NOMO-1 treated with dmso at 0.1 percent for 144 hours (cell line): ENCODE measurements around the gene SRI.
"Not testable (repeated sequence)": the region's sequence is repeated elsewhere in the genome, so short reads cannot be mapped to it uniquely, and the experiment has no call there.

Experiments used
- DNase-seq: peaks from one replicate; lab custom pipeline; 2025; ENCODE audit not compliant: unreplicated experiment; lab: John Stamatoyannopoulos, UW

SRI gene

GRCh38 chr7:88219781-88220747, at the start of gene SRI:
SRI (minus strand) TSS chr7:88220038; CDS start chr7:88220026, 12 bp downstream.
- peak; percentile 92 for DNase-seq

GRCh38 chr7:88269586-88269985, 49.7 kb upstream of the SRI start:
- no peak for DNase-seq

- DNase-seq, result peak; percentile 83
These were observed 49.0 kb upstream of the SRI start for GRCh38 chr7:88268858-88269257.

- no peak for DNase-seq
These were observed 48.2 kb upstream of the SRI start for GRCh38 chr7:88268051-88268450.

GRCh38 chr7:88267421-88267820, 47.6 kb upstream of the SRI start:
- DNase-seq, result no peak

GRCh38 chr7:88264987-88265386, 45.1 kb upstream of the SRI start:
- peak; percentile 51 for DNase-seq

- DNase-seq, result no peak
These were observed 42.7 kb upstream of the SRI start for GRCh38 chr7:88262562-88262961.

- DNase-seq, result no peak
These were observed 40.9 kb upstream of the SRI start for GRCh38 chr7:88260719-88261118.

- DNase-seq, result no peak
These were observed 40.0 kb upstream of the SRI start for GRCh38 chr7:88259656-88260380.

GRCh38 chr7:88258296-88258695, 38.5 kb upstream of the SRI start:
- DNase-seq, result not testable (repeated sequence)

GRCh38 chr7:88256906-88257305, 37.1 kb upstream of the SRI start:
- DNase-seq, result no peak

GRCh38 chr7:88254721-88255424, 35.0 kb upstream of the SRI start:
- no peak for DNase-seq

- no peak for DNase-seq
These were observed 33.8 kb upstream of the SRI start for GRCh38 chr7:88253640-88254039.

- no peak for DNase-seq
These were observed 24.4 kb upstream of the SRI start for GRCh38 chr7:88244258-88244657.

- DNase-seq, result peak; percentile 74
These were observed 23.6 kb upstream of the SRI start for GRCh38 chr7:88243345-88243909.

- no peak for DNase-seq
These were observed 20.0 kb upstream of the SRI start for GRCh38 chr7:88239852-88240251.

- DNase-seq, result no peak
These were observed 14.0 kb upstream of the SRI start for GRCh38 chr7:88233828-88234227.

GRCh38 chr7:88230646-88231045, 10.8 kb upstream of the SRI start:
- DNase-seq, result no peak

- no peak for DNase-seq
These were observed 9.6 kb upstream of the SRI start for GRCh38 chr7:88229302-88229995.

- peak; percentile 14 for DNase-seq
These were observed 7.2 kb upstream of the SRI start for GRCh38 chr7:88226886-88227516.
